HepG2 (cell line): ENCODE results near the gene DIAPH1. TPM values are rescaled to one million over a fixed set of nuclear protein-coding genes. Genes with fewer than 3 reads are reported as not detected.

Experiments used
- ARNT2 ChIP-seq: sonication (generic); formaldehyde crosslinking; IDR thresholded peaks from 2 replicates; pipeline ENCODE4 v1.8.0; 2022; ENCODE audit warnings: mild to moderate bottlenecking, low read depth, missing genetic modification reagents, moderate library complexity
- CTCF ChIP-seq: sonication (generic); formaldehyde crosslinking; IDR thresholded peaks from 2 replicates; pipeline ENCODE4 v1.5.0; 2020; ENCODE audit warnings: mild to moderate bottlenecking, missing genetic modification reagents, moderate library complexity
- ELK4 ChIP-seq: sonication (generic); formaldehyde crosslinking; IDR thresholded peaks from 2 replicates; pipeline ENCODE4 v1.9.0; 2021; ENCODE audit warnings: missing genetic modification reagents, borderline replicate concordance
- ESRRA ChIP-seq: sonication (generic); formaldehyde crosslinking; IDR thresholded peaks from 2 replicates; pipeline ENCODE4 v1.5.1; 2020; ENCODE audit warnings: mild to moderate bottlenecking, low read depth, missing genetic modification reagents
- GTF3A ChIP-seq: sonication (generic); formaldehyde crosslinking; conservative IDR thresholded peaks from 2 replicates; pipeline ENCODE4 v1.4.0; 2020; ENCODE audit warnings: mild to moderate bottlenecking, missing genetic modification reagents
- IRF9 ChIP-seq: sonication (generic); formaldehyde crosslinking; IDR thresholded peaks from 2 replicates; pipeline ENCODE4 v1.8.0; 2022; ENCODE audit warnings: missing genetic modification reagents, mild to moderate bottlenecking, borderline replicate concordance
- ISX ChIP-seq: sonication (generic); formaldehyde crosslinking; conservative IDR thresholded peaks from 2 replicates; pipeline ENCODE4 v1.5.0; 2020; ENCODE audit warnings: missing genetic modification reagents
- KLF11 ChIP-seq: IDR thresholded peaks from 2 replicates; pipeline ENCODE4 v1.6.1; 2016; ENCODE audit warnings: missing compliant biosample characterization
- LBX2 ChIP-seq: sonication (generic); formaldehyde crosslinking; IDR thresholded peaks from 2 replicates; pipeline ENCODE4 v1.5.0; 2020; ENCODE audit warnings: missing genetic modification reagents, mild to moderate bottlenecking, borderline replicate concordance
- STAT5B ChIP-seq: sonication (generic); formaldehyde crosslinking; IDR thresholded peaks from 2 replicates; pipeline ENCODE4 v1.4.0; 2020; ENCODE audit warnings: missing genetic modification reagents
- ZC3H13 ChIP-seq: sonication (generic); formaldehyde crosslinking; IDR thresholded peaks from 2 replicates; pipeline ENCODE4 v1.8.1; 2023; ENCODE audit warnings: mild to moderate bottlenecking, missing genetic modification reagents, moderate library complexity
- ZNF17 ChIP-seq: sonication (generic); formaldehyde crosslinking; IDR thresholded peaks from 2 replicates; pipeline ENCODE4 v1.5.0; 2020; ENCODE audit warnings: mild to moderate bottlenecking, missing genetic modification reagents
- ZNF235 ChIP-seq: sonication (generic); formaldehyde crosslinking; IDR thresholded peaks from 2 replicates; pipeline ENCODE4 v1.8.1; 2023; ENCODE audit warnings: mild to moderate bottlenecking, missing genetic modification reagents, borderline replicate concordance
- ZNF567 ChIP-seq: sonication (generic); formaldehyde crosslinking; IDR thresholded peaks from 2 replicates; pipeline ENCODE4 v1.8.1; 2023; ENCODE audit warnings: mild to moderate bottlenecking, missing genetic modification reagents, borderline replicate concordance
- ZNF616 ChIP-seq: sonication (generic); formaldehyde crosslinking; IDR thresholded peaks from 2 replicates; pipeline ENCODE4 v1.5.0; 2020; ENCODE audit warnings: low read depth, mild to moderate bottlenecking, missing genetic modification reagents
- ZNF652 ChIP-seq: IDR thresholded peaks from 2 replicates; pipeline ENCODE4 v1.6.1; 2016; ENCODE audit warnings: low read depth, borderline replicate concordance
- ZNF674 ChIP-seq: sonication (generic); formaldehyde crosslinking; IDR thresholded peaks from 2 replicates; pipeline ENCODE4 v1.5.0; 2020; ENCODE audit warnings: low read depth, mild to moderate bottlenecking, missing genetic modification reagents
- ZNF839 ChIP-seq: sonication (generic); formaldehyde crosslinking; IDR thresholded peaks from 2 replicates; pipeline ENCODE4 v1.4.0; 2020; ENCODE audit warnings: missing genetic modification reagents, mild to moderate bottlenecking, borderline replicate concordance
- ZZZ3 ChIP-seq: sonication (generic); formaldehyde crosslinking; IDR thresholded peaks from 2 replicates; pipeline ENCODE4 v1.4.0; 2020; ENCODE audit warnings: missing genetic modification reagents, mild to moderate bottlenecking, borderline replicate concordance
- polyA plus RNA-seq, 8 experiments: library from polyadenylated mRNA; depleted of rRNA in 3 of 8; stranded (reverse) in 7 of 8; unstranded in 1 of 8; fragments of >200 nt; fragmentation: Illumina TruSeq in 4 of 8; extraction: Trizol in 4 of 8; gene quantifications; 2 replicates each; pipeline versions ENCODE4 v1.2.1 to v1.2.3, GENCODE V29; 2011 to 2016; ENCODE audit warnings: low read depth in 4 of 8, missing spikeins in 1 of 8, mixed read lengths in 1 of 8; ENCODE audit not compliant: insufficient read depth in 1 of 8
- total RNA-seq, 5 experiments: library from RNA; depleted of rRNA; stranded (reverse); fragments of >200 nt; fragmentation: Illumina TruSeq; extraction: Trizol; gene quantifications; 2 replicates each; pipeline ENCODE4 v1.2.3, GENCODE V29; 2016; ENCODE audit warnings: low read depth in 1 of 5
- TF ChIP-seq, protein P1 (sequence below): sonication (generic); formaldehyde crosslinking; IDR thresholded peaks from 2 replicates; pipeline ENCODE4 v1.9.0; 2022; ENCODE audit warnings: low read depth, missing genetic modification reagents
- TF ChIP-seq, protein P2 (sequence below): sonication (generic); formaldehyde crosslinking; IDR thresholded peaks from 2 replicates; pipeline ENCODE4 v1.4.0; 2020; ENCODE audit warnings: missing genetic modification reagents, borderline replicate concordance

The DIAPH1 gene
- total and polyA plus RNA-seq, 2 of the 13 experiments (the other 11 are each of a cell fraction or from before 2014, with no cell fraction given): 25.1 to 33.9 TPM

- TF ChIP-seq ZNF839 (CRISPR knock-in tag): no peak
- TF ChIP-seq ZNF567 (CRISPR knock-in tag): no peak
- TF ChIP-seq ZNF674 (CRISPR knock-in tag): no peak
- no peak for TF ChIP-seq LBX2 (CRISPR knock-in tag)
- TF ChIP-seq CTCF: peak; percentile 99
- TF ChIP-seq ZNF616: no peak
- TF ChIP-seq ZZZ3 (CRISPR knock-in tag): no peak
- TF ChIP-seq IRF9 (CRISPR knock-in tag): 0 out of 2 replicates have a peak, but pooled peaks have one; percentile 47
- TF ChIP-seq ZC3H13 (CRISPR knock-in tag): no peak
- TF ChIP-seq ZNF235 (CRISPR knock-in tag): no peak
- peak; percentile 92 for TF ChIP-seq ZNF652 (CRISPR knock-in tag)
- TF ChIP-seq KLF11 (CRISPR knock-in tag): no peak
- no peak for TF ChIP-seq ZNF17 (CRISPR knock-in tag)
- TF ChIP-seq ARNT2: no peak
- no peak for TF ChIP-seq ELK4 (CRISPR knock-in tag)
- TF ChIP-seq GTF3A (CRISPR knock-in tag): no peak
- no peak for TF ChIP-seq STAT5B
- TF ChIP-seq ISX (CRISPR knock-in tag): no peak
- peak; percentile 22; the same call in 1 of the 2 replicates for TF ChIP-seq ESRRA (CRISPR knock-in tag)
- TF ChIP-seq, protein P1, sequence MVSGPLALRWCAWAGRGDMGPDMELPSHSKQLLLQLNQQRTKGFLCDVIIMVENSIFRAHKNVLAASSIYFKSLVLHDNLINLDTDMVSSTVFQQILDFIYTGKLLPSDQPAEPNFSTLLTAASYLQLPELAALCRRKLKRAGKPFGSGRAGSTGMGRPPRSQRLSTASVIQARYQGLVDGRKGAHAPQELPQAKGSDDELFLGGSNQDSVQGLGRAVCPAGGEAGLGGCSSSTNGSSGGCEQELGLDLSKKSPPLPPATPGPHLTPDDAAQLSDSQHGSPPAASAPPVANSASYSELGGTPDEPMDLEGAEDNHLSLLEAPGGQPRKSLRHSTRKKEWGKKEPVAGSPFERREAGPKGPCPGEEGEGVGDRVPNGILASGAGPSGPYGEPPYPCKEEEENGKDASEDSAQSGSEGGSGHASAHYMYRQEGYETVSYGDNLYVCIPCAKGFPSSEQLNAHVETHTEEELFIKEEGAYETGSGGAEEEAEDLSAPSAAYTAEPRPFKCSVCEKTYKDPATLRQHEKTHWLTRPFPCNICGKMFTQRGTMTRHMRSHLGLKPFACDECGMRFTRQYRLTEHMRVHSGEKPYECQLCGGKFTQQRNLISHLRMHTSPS: peak; percentile 63; the same call in 1 of the 2 replicates
- TF ChIP-seq, protein P2, sequence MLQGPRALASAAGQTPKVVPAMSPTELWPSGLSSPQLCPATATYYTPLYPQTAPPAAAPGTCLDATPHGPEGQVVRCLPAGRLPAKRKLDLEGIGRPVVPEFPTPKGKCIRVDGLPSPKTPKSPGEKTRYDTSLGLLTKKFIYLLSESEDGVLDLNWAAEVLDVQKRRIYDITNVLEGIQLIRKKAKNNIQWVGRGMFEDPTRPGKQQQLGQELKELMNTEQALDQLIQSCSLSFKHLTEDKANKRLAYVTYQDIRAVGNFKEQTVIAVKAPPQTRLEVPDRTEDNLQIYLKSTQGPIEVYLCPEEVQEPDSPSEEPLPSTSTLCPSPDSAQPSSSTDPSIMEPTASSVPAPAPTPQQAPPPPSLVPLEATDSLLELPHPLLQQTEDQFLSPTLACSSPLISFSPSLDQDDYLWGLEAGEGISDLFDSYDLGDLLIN (CRISPR knock-in tag): no peak
Observed at GRCh38 chr5:141524604-141525597, 93.9 kb downstream of the DIAPH1 start (continued).
